CD4-positive, alpha-beta T cell treated with Interleukin-6 for 4 hours (primary cell): ENCODE results near the gene MAP1A.

ENCODE experiments used
- DNase-seq: peaks from one replicate; pipeline ENCODE4 v3.0.0-alpha.2; 2020; ENCODE audit warnings: mixed read lengths

The MAP1A gene

GRCh38 chr15:43517354-43518196 lies at the start of gene MAP1A:
Gene MAP1A, plus strand, starts transcription at chr15:43517608. Its CDS starts 3,866 bp downstream, at chr15:43521474.
- no peak for DNase-seq

GRCh38 chr15:43469867-43470266 lies 47.5 kb upstream of the MAP1A start:
- no peak for DNase-seq

GRCh38 chr15:43471975-43472374 lies 45.4 kb upstream of the MAP1A start:
- DNase-seq = no peak

- no peak for DNase-seq
These were observed 43.5 kb upstream of the MAP1A start for GRCh38 chr15:43473885-43474284.

- peak; percentile 19 for DNase-seq
These were observed 33.9 kb upstream of the MAP1A start for GRCh38 chr15:43483297-43484128.

GRCh38 chr15:43484455-43484854 lies 33.0 kb upstream of the MAP1A start:
- DNase-seq = no peak

- DNase-seq = no peak
These were observed 30.0 kb upstream of the MAP1A start for GRCh38 chr15:43487271-43487895.

- no peak for DNase-seq
These were observed 28.6 kb upstream of the MAP1A start for GRCh38 chr15:43488790-43489189.

GRCh38 chr15:43489191-43489590 lies 28.2 kb upstream of the MAP1A start:
- no peak for DNase-seq

- no peak for DNase-seq
These were observed 25.1 kb upstream of the MAP1A start for GRCh38 chr15:43492266-43492665.

GRCh38 chr15:43492673-43493601 lies 24.5 kb upstream of the MAP1A start, which contains the start of gene TP53BP1:
Gene TP53BP1, minus strand, starts transcription at chr15:43493156. Its CDS starts 113 bp downstream, at chr15:43493043.
- DNase-seq = peak; percentile 95

- no peak for DNase-seq
These were observed 23.5 kb upstream of the MAP1A start for GRCh38 chr15:43493703-43494472.

GRCh38 chr15:43498990-43499389 lies 18.4 kb upstream of the MAP1A start:
- DNase-seq = no peak

- no peak for DNase-seq
These were observed 17.8 kb upstream of the MAP1A start for GRCh38 chr15:43499635-43500034.

GRCh38 chr15:43505738-43506137 lies 11.7 kb upstream of the MAP1A start:
- DNase-seq = no peak

GRCh38 chr15:43508421-43508820 lies 9.0 kb upstream of the MAP1A start:
- DNase-seq = no peak

- no peak for DNase-seq
These were observed 8.3 kb upstream of the MAP1A start for GRCh38 chr15:43508991-43509659.

- DNase-seq = no peak
These were observed 7.7 kb upstream of the MAP1A start for GRCh38 chr15:43509660-43510199.

GRCh38 chr15:43510200-43511011 lies 7.0 kb upstream of the MAP1A start:
- DNase-seq = peak; percentile 99
